H1 (cell line): ENCODE data around the gene SBNO1. TPM values are rescaled to one million over a fixed set of nuclear protein-coding genes. Genes with fewer than 3 reads are reported as not detected.

Experiments
- CTCF ChIA-PET: fragments of 300-600 bp; sonication (Branson Sonifier 250); formaldehyde crosslinking; loops from one replicate; lab custom pipeline; 2021; ENCODE audit not compliant: partially characterized antibody; lab: Charles Lee
- POLR2A ChIA-PET: fragments of 300-600 bp; sonication (Branson Sonifier 250); formaldehyde crosslinking; loops from one replicate; lab custom pipeline; 2021; ENCODE audit warnings: inconsistent platforms; ENCODE audit not compliant: partially characterized antibody; lab: Charles Lee
- DNase-seq, 2 experiments: peaks; one replicate each; pipeline versions ENCODE4 v3.0.0 to v3.0.0-alpha.2; 2010 to 2022; ENCODE audit warnings: low spot score in 2 of 2, low read depth in 1 of 2, mixed read lengths in 1 of 2
- FAIRE-seq: peaks from 2 replicates; lab custom pipeline; 2011; peaks lifted over from hg19 to GRCh38; lab: Jason Lieb, UNC
- H2AFZ ChIP-seq: 2 replicates; pipeline ENCODE4 v1.8.1; 2012; ENCODE audit warnings: low read length, inconsistent platforms
- H2AK5ac ChIP-seq: 2 replicates; pipeline ENCODE4 v1.6.1; 2013; ENCODE audit warnings: low read depth, low read length
- H2BK120ac ChIP-seq: replicated peaks from 2 replicates; pipeline ENCODE3; 2013; ENCODE audit warnings: low read depth, low read length, inconsistent platforms
- H2BK12ac ChIP-seq: 2 replicates; pipeline ENCODE4 v1.6.1; 2013; ENCODE audit warnings: low read depth, low read length
- H2BK15ac ChIP-seq: 2 replicates; pipeline ENCODE4 v1.6.1; 2013; ENCODE audit warnings: low read length
- H2BK20ac ChIP-seq: 2 replicates; pipeline ENCODE4 v1.6.1; 2013; ENCODE audit warnings: low read length
- H2BK5ac ChIP-seq: 2 replicates; pipeline ENCODE4 v1.6.1; 2013; ENCODE audit warnings: low read depth, low read length
- H3K14ac ChIP-seq: 2 replicates; pipeline ENCODE4 v1.6.1; 2013; ENCODE audit warnings: inconsistent platforms; ENCODE audit not compliant: insufficient read length
- H3K18ac ChIP-seq: 2 replicates; pipeline ENCODE4 v1.6.1; 2013; ENCODE audit warnings: low read length; ENCODE audit errors: extremely low read depth
- H3K23ac ChIP-seq: 2 replicates; pipeline ENCODE4 v1.6.1; 2013; ENCODE audit warnings: inconsistent platforms; ENCODE audit not compliant: insufficient read length
- H3K23me2 ChIP-seq: 2 replicates; pipeline ENCODE4 v1.6.1; 2013; ENCODE audit warnings: low read depth, low read length
- H3K27ac ChIP-seq: 2 replicates; pipeline ENCODE4 v1.6.1; 2011; ENCODE audit warnings: low read depth, low read length, inconsistent platforms
- H3K27me3 ChIP-seq, 4 experiments: replicated peaks in 1 of 4; 1 replicate in 1 of 4; 2 replicates in 3 of 4; pipeline versions ENCODE4 v1.6.1 to v1.8.1; 2011 to 2013; ENCODE audit warnings: low read length in 3 of 4, mild to moderate bottlenecking in 3 of 4, inconsistent platforms in 2 of 4, mixed read lengths in 2 of 4, moderate library complexity in 1 of 4; ENCODE audit not compliant: control insufficient read depth in 3 of 4, insufficient read depth in 3 of 4; ENCODE audit errors: extremely low read depth in 1 of 4
- H3K36me3 ChIP-seq, 4 experiments: 2 replicates each; pipeline versions ENCODE4 v1.6.1 to v1.8.1; 2011 to 2013; ENCODE audit warnings: mild to moderate bottlenecking in 4 of 4, low read length in 3 of 4, moderate library complexity in 2 of 4, control low read depth in 1 of 4, inconsistent platforms in 1 of 4; ENCODE audit not compliant: insufficient read depth in 4 of 4, control insufficient read depth in 2 of 4
- H3K4ac ChIP-seq: replicated peaks from 2 replicates; pipeline ENCODE3; 2013; ENCODE audit warnings: low read length, low read depth, mixed read lengths, inconsistent platforms; ENCODE audit not compliant: insufficient read length
- H3K4me1 ChIP-seq, 4 experiments: replicated peaks in 1 of 4; 1 replicate in 1 of 4; 2 replicates in 3 of 4; pipeline versions ENCODE4 v1.6.1 to v1.8.1; 2011 to 2013; ENCODE audit warnings: low read length in 3 of 4, inconsistent platforms in 2 of 4, mixed read lengths in 1 of 4; ENCODE audit not compliant: insufficient read depth in 4 of 4, control insufficient read depth in 3 of 4
- H3K4me2 ChIP-seq, 2 experiments: 2 replicates each; pipeline versions ENCODE4 v1.6.1 to v1.8.1; 2011 to 2013; ENCODE audit warnings: low read depth in 2 of 2, low read length in 2 of 2, control low read depth in 1 of 2, inconsistent platforms in 1 of 2, mild to moderate bottlenecking in 1 of 2; ENCODE audit not compliant: insufficient read depth in 1 of 2
- H3K4me3 ChIP-seq, 4 experiments: fragments of 200-600, 300-600 bp in 1 of 4; sonication (generic), shearing (Covaris generic), sonication (Bioruptor Twin) in 1 of 4; 2 replicates each; pipeline versions ENCODE4 v1.5.1 to v1.8.1; 2011 to 2016; ENCODE audit warnings: low read length in 4 of 4, low read depth in 3 of 4, control low read depth in 2 of 4, inconsistent platforms in 2 of 4, mild to moderate bottlenecking in 2 of 4, mixed read lengths in 1 of 4, moderate library complexity in 1 of 4; ENCODE audit not compliant: insufficient read depth in 2 of 4; ENCODE audit errors: extremely low read depth in 1 of 4
- H3K56ac ChIP-seq: replicated peaks from 2 replicates; pipeline ENCODE3; 2013; ENCODE audit warnings: low read depth, mild to moderate bottlenecking, mixed read lengths, low read length, inconsistent platforms; ENCODE audit not compliant: insufficient read length
- H3K79me1 ChIP-seq: 2 replicates; pipeline ENCODE4 v1.6.1; 2013; ENCODE audit warnings: low read depth, low read length, control low read depth
- H3K79me2 ChIP-seq, 2 experiments: 2 replicates each; pipeline versions ENCODE4 v1.6.1 to v1.8.1; 2012 to 2013; ENCODE audit warnings: low read length in 2 of 2, mild to moderate bottlenecking in 2 of 2, inconsistent platforms in 1 of 2; ENCODE audit not compliant: insufficient read depth in 2 of 2, control insufficient read depth in 1 of 2
- H3K9ac ChIP-seq, 4 experiments: replicated peaks in 1 of 4; 1 replicate in 1 of 4; 2 replicates in 3 of 4; pipeline versions ENCODE4 v1.6.1 to v1.8.1; 2011 to 2013; ENCODE audit warnings: low read depth in 3 of 4, low read length in 3 of 4, control low read depth in 2 of 4, mild to moderate bottlenecking in 2 of 4, moderate library complexity in 2 of 4, inconsistent platforms in 1 of 4; ENCODE audit errors: extremely low read depth in 1 of 4
- H3K9me3 ChIP-seq, 2 experiments: 2 replicates each; pipeline versions ENCODE4 v1.6.1 to v1.8.1; 2012 to 2013; ENCODE audit warnings: mild to moderate bottlenecking in 2 of 2, moderate library complexity in 2 of 2, control low read depth in 1 of 2, inconsistent platforms in 1 of 2, low read depth in 1 of 2, low read length in 1 of 2, mixed read lengths in 1 of 2; ENCODE audit not compliant: insufficient read depth in 2 of 2
- H4K20me1 ChIP-seq, 2 experiments: replicated peaks in 1 of 2; 2 replicates each; pipeline versions ENCODE3 to v1.8.1; 2011 to 2013; ENCODE audit warnings: inconsistent platforms in 2 of 2, low read length in 2 of 2, mild to moderate bottlenecking in 1 of 2; ENCODE audit not compliant: insufficient read depth in 2 of 2, control insufficient read depth in 1 of 2
- H4K5ac ChIP-seq: 2 replicates; pipeline ENCODE4 v1.6.1; 2013; ENCODE audit warnings: low read length, low read depth, mixed read lengths, inconsistent platforms; ENCODE audit not compliant: insufficient read length
- H4K8ac ChIP-seq: 2 replicates; pipeline ENCODE4 v1.8.0; 2013; ENCODE audit warnings: mild to moderate bottlenecking, moderate library complexity, low read length, inconsistent platforms; ENCODE audit not compliant: insufficient read depth; ENCODE audit errors: extremely low read depth
- H4K91ac ChIP-seq: replicated peaks from 2 replicates; pipeline ENCODE3; 2013; ENCODE audit warnings: low read length, mixed read lengths, inconsistent platforms; ENCODE audit not compliant: insufficient read length
- ASH2L ChIP-seq: fragments of 200-600, 300-600 bp; sonication (generic); IDR thresholded peaks from one replicate; pipeline ENCODE4 v1.7.1; 2017; ENCODE audit warnings: low read length
- EP300 ChIP-seq, 2 experiments: IDR thresholded peaks; 1 replicate in 1 of 2; 2 replicates in 1 of 2; pipeline ENCODE4 v1.6.1; 2011 to 2012; ENCODE audit warnings: low read depth in 2 of 2, low read length in 2 of 2, mild to moderate bottlenecking in 2 of 2, borderline replicate concordance in 1 of 2, inconsistent platforms in 1 of 2, moderate library complexity in 1 of 2
- POU5F1 ChIP-seq: IDR thresholded peaks from 2 replicates; pipeline ENCODE4 v1.6.1; 2011; ENCODE audit warnings: low read depth, mild to moderate bottlenecking, low read length, moderate library complexity
- ZNF274 ChIP-seq: IDR thresholded peaks from 2 replicates; pipeline ENCODE4 v1.7.0; 2012; ENCODE audit warnings: low read length, borderline replicate concordance; ENCODE audit errors: extremely low read depth
- WGBS, 2 experiments: shearing (Covaris generic) in 1 of 2; methylation state at CpG; one replicate each; pipeline versions ENCODE4 v1.1.6 to v1.1.7; 2013 to 2015; ENCODE audit warnings: low lambda C conversion rate in 2 of 2, mixed read lengths in 2 of 2, inconsistent platforms in 1 of 2, low coverage in 1 of 2, missing lambda C conversion rate in 1 of 2; ENCODE audit not compliant: insufficient replicate concordance in 2 of 2, insufficient coverage in 1 of 2, insufficient read length in 1 of 2; ENCODE audit errors: extremely low coverage in 1 of 2, missing lambda C conversion rate in 1 of 2; 5-methylcytosine and 5-hydroxymethylcytosine counted together
- polyA plus RNA-seq, 7 experiments: library from polyadenylated mRNA; depleted of rRNA in 3 of 7; stranded (reverse) in 5 of 7; unstranded in 2 of 7; fragments of >200 nt in 5 of 7; fragments of 200-250 nt in 2 of 7; gene quantifications; 1 replicate in 5 of 7; 2 replicates in 1 of 7; 4 replicates in 1 of 7; pipeline versions ENCODE4 v1.2.1 to v1.2.3, GENCODE V29; 2011 to 2013; ENCODE audit warnings: missing spikeins in 2 of 7, mixed read lengths in 2 of 7
- total RNA-seq: library from RNA; stranded (reverse); fragmentation: NEBNext Ultra II Directional; extraction: Animal tissue kit (Norgen Biotek cat#: 25700); gene quantifications from 2 replicates; pipeline ENCODE4 v1.2.1, GENCODE V29; 2021

The SBNO1 gene
- total and polyA plus RNA-seq, 2 of the 8 experiments (the other 6 are each of a cell fraction or from before 2014, with no cell fraction given): 6.7 to 57.7 TPM

DNA sequence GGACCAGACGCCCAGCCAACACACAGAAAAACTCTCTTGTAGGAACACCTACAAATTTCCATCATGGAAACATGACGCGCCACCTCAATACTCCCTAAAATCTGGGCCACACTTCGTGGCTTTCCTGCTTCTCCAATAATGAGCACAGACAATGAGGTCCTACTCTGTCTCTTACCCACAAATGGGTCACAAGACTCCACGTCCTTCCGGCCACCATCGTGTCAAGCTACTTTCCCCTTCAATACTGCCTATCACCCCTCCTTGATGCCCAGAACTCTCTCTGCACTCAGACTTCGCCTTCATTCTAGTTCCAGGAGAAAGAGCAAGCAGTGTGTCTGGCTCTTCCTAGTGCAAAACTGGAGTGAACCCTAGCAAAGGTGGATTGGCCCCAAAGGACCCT lies 28.1 kb downstream of the SBNO1 start:
- H4K20me1 ChIP-seq: peaks cover 0 to 3% of the 10 kb centered on the region in 2 experiments
- H3K9me3 ChIP-seq: no peaks in the 10 kb centered on the region
- no peak overlapping the region for H4K8ac ChIP-seq
- no peak overlapping the region for H3K9ac ChIP-seq
- H3K4me3 ChIP-seq: no peak overlapping the region
- H3K4me1 ChIP-seq: no peaks in the 10 kb centered on the region
- DNase-seq (no peak), FAIRE-seq (no peak)
- H3K18ac ChIP-seq: no peak overlapping the region
- peaks cover 1% of the 10 kb centered on the region; the same call in 1 of the 2 replicates for H3K23me2 ChIP-seq
- H3K4ac ChIP-seq: no peak overlapping the region
- H2AK5ac ChIP-seq: no peak overlapping the region
- H2BK120ac ChIP-seq: no peak overlapping the region
- no peak overlapping the region for H2AFZ ChIP-seq
- H4K91ac ChIP-seq: no peak overlapping the region
- POLR2A ChIA-PET: interaction anchor here (0.6 kb wide), 1 partner anchor 1579 kb away, joined by 3 read pairs; no protein-coding TSS in a partner anchor
- no peak overlapping the region for H2BK5ac ChIP-seq
- no peak overlapping the region for H3K23ac ChIP-seq
- H3K56ac ChIP-seq: no peak overlapping the region
- no peaks in the 10 kb centered on the region; the same call in 1 of the 2 replicates for H3K79me1 ChIP-seq
- H3K14ac ChIP-seq: no peak overlapping the region
- no peak overlapping the region for H4K5ac ChIP-seq
- CTCF ChIA-PET: no interaction called here
- H2BK15ac ChIP-seq: no peak overlapping the region
- H2BK20ac ChIP-seq: no peak overlapping the region
- peaks cover 5 to 56% (median 18%) of the 10 kb centered on the region in 4 experiments; a peak in 7 of 8 replicates for H3K36me3 ChIP-seq
- H3K4me2 ChIP-seq: no peak overlapping the region
- H3K27ac ChIP-seq: no peak overlapping the region
- no peak overlapping the region for H2BK12ac ChIP-seq
- no peaks in the 10 kb centered on the region for H3K27me3 ChIP-seq
- no peaks in the 10 kb centered on the region; a peak in 1 of 4 replicates for H3K79me2 ChIP-seq
- 90% methylated on average over 8 of the region's 8 CpGs; no CpG with 5 or more reads in 1 of the 2 experiments for WGBS, 2 experiments
- TF ChIP-seq EP300 (IDR thresholded peaks at IDR 0.05; ENCODE audit: borderline replicate concordance in 1 of 2, low read depth in 2 of 2, low read length in 2 of 2) (no peak), ASH2L (no peak), POU5F1 (no peak), ZNF274 (no peak)
